GM19240 (cell line): ENCODE results near the gene PAX7.
A peak's percentile ranks its signal among the peaks of the same experiment; 100 is the strongest.
"Not testable (repeated sequence)": the region's sequence is repeated elsewhere in the genome, so short reads cannot be mapped to it uniquely, and the experiment has no call there.

Experiments used
- DNase-seq: peaks from one replicate; pipeline ENCODE4 v3.0.0; 2011; ENCODE audit warnings: low spot score; ENCODE audit not compliant: insufficient read length

Gene PAX7

DNA sequence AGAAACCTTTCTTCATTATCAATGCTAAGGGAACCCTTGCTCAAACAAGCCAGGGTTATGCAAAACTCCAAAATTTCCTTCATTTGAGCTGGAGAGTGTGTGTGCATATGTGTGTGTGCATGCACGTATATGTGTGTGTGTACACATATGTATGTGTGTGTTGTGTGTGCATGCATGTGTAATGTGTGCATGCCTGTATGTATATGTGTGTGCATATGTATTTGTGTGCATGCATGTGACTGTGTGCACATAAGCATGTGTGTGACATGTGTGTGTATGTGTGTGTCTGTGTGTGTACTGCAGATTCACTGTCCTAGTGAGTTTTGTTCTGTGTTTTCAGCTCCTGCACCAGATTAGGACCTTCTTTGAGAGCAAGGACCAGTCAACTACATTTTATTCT, 28.2 kb downstream of the PAX7 start:
- DNase-seq: no peak

DNA sequence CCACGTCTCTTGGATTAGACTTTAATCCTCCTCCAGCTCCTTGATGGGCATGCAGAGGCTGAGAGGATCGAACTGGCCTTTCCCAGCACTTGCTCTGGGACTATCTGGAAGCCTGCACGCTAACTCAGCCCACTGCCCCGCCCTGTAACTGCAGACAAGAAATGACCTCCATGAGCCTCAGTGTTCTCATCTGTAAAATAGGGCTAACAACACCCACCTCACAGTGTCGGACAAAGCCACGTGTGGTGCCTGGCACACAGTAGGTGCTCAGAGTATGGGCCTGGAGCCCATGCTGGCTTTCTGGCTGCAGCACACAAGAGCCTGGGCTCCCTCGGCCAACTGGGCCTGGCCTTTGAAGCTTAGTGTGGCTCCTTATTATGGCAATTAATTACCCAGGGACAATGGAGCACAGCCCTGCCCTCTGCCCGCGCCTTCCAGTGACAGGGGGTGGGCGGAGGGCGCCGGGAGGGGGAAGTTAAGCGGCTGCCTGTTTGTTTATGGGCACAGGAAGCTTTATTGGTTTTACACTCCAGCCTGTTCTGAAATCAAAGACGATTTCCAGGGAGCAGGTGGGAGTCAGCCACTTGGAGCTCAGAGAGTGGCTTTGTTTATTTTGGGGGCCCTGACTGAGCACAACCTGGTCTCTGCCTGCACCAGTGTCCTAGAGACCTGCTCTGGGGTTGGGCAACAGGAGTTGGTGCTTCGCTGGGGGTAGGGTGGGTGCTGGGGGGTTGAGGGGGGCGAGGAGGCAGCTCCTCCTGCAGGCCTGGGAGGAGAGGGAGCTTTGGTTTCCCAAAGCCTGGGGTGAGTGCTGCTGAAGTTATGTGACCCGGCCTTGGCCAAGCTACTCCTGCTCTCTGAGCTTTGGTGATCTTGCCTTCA, 31.0 kb downstream of the PAX7 start:
- no peak for DNase-seq

DNA sequence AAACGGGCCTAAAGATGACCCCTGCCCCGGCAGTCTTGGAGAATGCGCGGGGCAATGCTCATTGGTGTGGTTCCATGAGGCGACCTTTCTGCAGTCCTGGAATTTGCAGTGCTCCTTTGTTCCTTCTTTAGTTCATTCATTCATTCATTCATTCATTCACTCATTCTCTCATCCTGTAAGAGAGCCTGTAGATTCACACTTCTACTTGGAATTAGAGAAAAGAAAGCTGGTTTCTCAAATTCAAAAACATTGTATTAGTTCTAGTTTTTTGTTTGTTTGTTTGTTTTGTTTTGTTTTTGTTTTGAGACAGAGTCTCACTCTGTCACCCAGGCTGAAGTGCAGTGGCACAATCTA, 31.6 kb downstream of the PAX7 start:
- no peak for DNase-seq

DNA sequence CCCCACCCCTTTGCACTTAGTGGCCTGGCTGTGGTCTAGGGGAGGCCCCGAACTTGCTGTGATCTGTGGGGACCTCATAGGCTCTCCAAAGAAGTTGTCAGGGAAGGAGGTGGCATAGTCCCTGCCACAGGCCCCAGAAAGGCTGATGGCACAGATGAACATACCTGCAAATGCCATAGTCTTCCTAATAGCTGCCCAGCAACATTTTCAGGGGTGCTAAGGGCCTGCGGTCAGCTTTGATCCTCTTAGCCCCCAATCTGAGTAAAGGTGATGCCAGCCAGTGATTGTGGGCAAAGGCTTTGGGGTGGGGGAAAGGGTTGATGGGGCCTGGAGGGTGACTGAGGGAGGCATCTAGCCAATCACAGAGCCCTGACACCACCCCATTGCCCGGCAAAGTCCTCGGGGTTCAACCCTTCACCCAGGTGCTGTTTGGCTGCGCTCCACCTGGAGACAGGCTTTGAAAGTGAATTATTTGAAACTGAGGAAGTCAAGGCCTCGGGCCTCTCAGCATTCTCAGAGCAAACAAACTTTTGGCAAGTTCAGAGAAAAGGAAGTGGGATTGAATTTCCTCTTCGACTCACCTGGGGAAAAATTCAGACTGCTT, 35.8 kb downstream of the PAX7 start:
- DNase-seq: no peak

DNA sequence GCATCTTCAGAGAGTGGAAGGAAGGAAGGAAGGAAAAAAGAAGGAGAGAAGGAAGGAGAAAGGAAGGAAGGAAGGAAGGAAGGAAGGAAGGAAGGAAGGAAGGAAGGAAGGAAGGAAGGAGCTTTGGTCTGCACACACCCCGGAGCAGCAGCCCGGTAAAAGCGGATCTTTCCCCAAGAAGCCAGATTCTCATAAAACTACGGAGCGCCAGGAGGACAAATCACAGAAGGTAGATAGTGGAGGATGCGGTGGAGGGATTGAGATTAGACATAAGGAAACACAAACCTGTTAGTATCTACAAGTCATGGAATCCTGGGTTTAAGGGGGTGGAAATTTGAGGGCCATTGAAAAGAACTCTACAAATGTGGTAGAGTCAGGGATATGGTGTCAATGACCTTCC, 36.7 kb downstream of the PAX7 start:
- DNase-seq: no peak

DNA sequence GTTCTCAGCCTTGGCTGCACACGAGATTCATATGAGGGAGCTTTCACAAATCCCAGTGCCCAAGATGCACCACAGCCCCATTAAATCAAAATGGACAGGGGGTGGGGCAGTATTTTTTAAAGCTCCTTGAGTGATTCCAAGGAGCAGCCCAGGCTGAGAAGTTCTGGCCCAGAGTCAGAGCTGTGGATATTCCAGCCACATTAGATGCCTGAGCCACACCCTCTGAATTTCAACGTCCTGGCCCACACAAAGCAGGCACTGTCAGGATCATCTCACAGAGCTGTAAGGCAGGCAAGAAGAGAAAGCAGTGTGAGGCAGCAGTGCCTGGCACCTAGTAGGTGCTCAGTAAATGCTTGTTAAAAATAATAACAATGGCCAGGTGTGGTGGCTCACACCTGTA, 37.4 kb downstream of the PAX7 start:
- DNase-seq: no peak

DNA sequence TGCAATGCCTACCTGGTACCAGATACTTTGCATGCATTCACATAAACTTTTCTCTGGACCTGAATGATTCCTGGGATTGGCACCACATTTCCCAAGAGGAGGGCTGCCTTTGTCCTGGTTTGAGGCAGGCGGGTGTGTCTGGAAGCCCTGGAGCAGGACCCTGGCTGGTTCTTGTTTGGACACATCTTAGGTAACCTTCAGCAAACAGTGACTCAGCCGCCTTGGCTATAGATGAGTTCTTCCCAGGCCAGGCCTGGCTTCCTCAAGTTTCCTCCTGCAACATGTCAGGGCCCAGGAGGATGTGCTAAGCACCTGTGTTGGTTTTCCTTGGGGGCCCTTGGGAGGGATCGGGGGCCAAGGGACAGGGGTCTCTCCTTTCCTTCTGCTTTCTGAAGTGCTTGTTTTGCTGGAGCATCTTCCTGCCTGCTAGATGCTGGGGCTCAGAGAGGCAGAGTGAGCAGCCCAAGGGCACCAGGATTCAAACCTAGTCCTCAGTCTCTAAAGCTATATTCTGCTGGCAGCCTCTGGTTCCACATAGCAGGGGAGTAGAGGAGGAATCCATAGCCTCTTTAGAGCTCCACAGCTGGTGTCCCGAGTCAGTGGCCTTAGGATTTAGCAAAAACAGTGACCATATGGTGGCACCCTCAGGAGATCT, 38.2 kb downstream of the PAX7 start:
- no peak for DNase-seq

DNA sequence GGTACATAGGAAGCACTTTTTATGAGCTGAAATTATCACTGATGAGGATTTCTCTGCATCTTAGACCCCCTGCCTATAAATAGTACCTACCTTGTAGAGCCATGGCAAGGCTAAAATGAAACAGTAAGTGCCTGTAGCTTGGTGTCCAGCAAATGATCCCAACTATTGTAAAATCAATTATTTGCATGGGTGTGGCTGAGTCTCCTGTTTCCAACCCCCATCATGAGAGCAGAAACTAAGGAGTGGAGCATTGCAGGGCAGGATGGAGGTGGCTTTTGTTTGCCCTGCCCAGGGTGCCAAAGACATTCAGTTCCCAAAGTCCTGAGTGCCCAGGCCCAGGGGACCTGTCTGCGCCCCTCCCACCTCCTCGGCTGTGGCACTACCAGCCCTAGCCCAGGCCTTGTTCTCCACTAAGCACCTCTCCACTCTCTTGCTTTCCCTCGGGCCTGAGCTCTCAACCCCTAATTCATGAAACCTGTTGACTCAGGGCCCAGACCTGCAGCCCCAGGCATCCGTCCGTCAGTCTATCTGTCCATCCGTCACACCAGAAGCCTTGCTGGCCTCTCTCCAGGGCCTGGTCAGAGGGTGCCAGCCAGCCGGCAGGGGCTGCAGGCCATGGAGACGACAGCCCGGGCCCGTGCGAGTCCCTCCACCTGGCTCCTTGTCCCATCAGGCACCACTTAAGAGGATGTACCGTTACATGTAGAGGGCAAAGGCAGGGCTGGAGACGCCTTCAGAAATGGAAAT, 39.6 kb downstream of the PAX7 start:
- no peak for DNase-seq

DNA sequence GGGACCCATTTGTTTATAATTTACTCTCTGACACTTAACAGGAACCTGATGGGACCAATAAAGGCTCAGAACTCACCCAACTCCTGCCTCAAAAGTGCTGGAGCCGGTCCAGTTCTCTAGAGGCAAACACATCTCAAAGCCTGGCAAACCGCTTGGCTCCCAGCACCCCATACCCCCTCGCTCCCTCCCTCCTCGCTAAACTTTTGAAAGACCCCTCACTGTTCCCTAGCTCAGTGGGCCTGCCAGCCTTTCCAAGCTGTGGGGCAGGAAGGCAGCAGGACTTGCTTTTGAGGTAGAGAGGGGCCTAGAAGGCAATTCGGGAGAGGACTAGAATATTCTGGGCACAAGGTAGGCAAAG, 40.2 kb downstream of the PAX7 start:
- no peak for DNase-seq

DNA sequence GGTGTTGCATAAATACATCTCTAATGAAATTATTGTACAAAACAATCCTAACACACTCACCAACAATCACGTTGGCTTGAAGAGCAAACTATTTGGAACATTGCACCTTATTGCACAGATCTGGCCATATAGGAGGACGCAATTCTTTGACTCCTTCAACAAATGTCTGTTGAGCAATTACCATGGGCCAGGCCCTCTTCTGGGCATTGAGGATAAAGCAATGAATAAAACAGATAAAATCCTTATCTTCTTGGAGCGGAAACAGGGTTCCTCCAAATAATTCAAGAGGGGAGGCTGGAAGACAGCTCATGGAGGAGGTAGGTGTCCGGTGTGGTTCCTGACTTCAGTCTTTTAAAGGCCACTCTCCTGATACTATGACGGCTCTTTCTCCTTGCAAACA, 43.3 kb downstream of the PAX7 start:
- DNase-seq: no peak

DNA sequence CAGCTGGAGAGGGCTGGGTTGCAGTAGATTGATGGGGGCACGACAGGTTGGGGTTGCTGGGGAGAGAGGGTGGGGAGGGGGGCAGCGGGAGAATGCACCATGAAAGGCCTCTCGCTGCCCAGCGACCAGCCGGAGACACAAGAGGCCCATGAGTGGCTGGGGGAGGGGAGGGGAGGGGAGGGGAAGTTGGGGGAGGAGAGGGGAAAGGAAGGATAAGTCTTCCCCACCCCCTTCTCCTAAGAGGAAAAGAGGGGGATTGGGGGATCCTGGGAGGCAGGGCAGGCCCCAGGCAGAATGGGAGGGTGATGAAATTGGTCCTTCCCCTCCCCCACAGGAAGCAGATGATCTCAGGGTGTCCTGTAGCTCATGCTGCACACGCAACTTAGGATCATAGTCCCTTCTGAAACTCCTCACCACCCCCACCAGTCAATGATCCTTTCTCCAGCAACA, 45.7 kb downstream of the PAX7 start:
- no peak for DNase-seq

DNA sequence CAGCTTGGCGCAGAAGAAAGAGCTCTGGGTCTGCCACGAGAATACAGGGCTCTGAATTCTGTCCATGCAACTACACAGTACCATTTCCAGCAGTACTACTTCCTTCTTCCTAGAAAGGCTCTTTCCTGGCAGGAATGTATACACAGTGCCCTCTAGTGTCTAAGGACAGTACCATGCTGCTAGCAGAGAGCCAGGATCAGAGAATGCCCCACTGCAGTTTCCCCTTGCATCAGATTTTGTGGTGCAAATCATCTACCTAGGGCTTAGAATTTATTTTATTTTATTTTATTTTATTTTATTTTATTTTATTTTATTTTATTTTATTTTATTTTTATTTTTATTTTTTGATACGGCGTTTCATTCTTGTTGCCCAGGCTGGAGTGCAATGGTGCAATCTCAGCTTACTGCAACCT, 50.8 kb downstream of the PAX7 start:
- peak; percentile 59 for DNase-seq

DNA sequence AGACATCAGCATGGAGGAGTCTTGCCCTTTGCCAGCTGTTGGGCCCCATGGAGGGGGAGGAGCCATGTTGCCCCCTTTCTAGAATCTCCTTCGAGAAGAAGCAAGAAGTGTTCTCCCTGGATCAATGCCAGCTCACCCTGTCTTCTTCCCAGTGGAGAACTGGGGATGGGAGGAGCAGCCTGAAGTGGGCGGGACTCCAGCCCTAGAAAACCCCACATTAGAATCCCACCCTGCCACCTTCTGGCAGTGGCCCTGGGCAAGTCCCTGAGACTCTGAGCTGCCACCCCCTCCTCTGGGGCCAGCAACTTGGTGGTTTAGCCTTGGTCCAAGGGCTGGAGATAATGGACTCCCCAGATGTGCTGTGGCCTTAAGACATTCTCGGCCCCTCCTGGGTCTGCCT, 51.7 kb downstream of the PAX7 start:
- DNase-seq: no peak

DNA sequence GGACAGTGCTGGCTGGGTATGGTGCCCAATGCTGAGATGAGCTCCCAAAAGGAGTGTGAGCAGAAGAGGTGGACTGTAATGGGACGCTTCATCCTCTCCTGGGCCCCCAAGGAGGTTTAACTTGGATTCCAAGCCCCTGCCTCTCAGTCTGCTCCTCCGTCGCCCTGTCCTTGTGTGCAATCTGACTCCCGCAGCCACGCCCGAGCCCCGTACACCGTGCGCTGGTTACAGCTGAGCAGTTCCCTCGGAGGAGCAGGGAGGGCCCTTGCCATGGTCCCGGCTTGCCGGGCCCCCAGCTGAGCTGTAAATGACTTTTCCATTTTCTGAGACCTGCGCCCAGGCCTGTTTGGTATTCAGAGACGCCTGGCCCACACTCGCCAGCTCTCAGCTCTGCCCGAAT, 53.7 kb downstream of the PAX7 start:
- no peak for DNase-seq

DNA sequence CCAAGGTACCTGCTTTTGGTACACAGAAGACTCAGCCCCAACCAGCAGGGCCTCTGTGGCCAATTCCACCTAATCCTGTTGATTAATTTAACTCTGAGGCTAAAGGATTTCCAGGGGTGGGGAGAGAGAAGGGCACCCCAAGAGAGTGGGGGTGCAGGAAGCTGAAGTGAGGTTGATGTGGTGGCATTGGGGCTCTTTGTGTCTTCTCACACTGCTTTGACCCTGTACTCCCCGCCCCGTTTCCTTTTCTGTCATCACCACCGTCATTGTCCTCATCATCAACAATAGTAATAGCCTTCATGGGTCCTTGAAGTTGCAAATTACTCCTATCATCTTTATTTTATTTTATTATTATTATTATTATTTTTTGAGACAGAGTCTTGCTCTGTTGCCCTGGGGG, 55.9 kb downstream of the PAX7 start:
- DNase-seq: no peak

DNA sequence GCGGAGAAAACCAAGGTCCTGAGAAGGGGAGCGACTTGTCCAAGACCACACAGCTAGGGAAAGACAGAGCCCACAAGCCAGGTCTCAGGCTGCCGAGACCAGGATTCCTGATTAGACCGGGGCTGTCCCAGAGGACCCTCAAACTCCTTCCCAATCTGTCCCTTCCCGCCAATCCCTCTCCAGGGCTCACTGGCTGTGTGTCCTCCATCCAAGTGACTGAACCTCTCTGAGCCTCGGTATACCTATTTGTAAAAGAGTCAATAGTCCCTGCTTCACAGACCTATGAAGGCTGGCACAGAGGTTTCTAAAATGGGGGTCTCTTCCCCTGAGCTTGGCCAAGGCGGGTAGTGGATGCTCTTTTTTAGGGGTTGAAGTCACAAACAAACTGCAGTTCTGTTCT, 56.6 kb downstream of the PAX7 start:
- no peak for DNase-seq

DNA sequence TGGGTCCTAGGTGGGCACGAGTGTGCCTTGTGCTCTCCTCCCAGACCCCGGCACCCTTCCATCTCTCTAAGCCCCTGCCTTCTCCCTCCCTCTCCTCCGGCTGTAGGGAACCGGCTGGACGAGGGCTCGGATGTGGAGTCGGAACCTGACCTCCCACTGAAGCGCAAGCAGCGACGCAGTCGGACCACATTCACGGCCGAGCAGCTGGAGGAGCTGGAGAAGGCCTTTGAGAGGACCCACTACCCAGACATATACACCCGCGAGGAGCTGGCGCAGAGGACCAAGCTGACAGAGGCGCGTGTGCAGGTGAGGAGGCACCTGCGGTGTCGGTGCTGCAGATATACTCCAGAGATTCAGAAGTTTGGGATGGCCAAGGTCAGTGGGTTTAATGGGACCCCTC, 61.0 kb downstream of the PAX7 start:
- DNase-seq: no peak

DNA sequence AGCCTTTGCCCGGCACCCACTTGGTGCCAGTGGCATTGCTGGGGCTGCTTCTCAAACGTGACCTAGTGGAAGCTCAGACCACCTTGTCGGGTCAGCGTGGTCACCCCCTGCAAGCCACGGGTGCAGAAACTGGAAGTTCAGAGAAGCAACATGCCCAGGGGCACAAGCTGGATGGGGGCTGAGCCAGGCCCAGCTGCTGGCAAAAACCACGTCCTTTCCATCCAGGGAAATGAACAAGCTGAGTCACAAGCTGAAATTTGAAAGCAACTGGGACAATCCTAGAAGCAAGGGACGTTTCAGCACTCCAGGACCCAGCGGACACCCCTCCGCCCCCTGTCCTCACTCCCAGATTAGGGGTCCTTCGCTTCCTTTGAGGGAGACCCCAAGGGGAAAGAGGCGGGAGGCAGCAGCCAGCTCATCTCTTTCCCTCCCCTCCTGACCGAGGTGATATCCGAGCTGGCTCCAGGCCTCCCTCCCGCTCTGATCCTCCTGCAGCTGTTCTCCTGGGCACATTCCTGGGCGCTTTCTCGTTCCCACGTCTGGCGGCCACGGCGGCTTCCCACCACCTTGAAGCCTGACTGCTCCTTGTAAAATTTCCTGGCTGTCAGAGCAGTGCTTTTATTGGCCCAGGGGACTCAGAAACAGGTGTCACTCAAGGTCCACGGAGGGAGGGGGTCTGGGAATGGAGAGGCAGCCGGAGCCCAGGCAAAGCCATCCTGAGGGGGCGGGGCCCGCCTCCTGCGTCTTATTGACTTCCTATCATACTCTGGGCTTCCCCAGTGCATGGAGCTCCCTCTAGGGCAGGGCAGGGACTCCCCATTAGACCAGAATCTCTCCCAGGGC, 62.8 kb downstream of the PAX7 start:
- DNase-seq: no peak

DNA sequence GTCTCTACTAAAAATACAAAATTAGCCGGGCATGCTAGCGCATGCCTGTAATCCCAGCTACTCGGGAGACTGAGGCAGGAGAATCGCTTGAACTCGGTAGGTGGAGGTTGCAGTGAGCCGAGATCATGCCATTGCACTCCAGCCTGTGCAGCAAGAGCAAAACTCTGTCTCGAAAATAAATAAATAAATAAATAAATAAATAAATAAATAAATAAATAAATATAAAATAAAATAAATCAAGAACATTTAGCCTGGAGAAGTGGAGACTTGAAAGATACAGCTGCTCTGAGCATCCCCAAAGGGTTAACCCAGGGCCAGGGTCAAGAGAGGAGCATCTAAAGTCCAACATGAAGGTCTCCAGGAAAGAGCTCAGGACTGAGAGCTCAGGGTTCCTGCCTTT, 63.6 kb downstream of the PAX7 start:
- not testable (repeated sequence) for DNase-seq

DNA sequence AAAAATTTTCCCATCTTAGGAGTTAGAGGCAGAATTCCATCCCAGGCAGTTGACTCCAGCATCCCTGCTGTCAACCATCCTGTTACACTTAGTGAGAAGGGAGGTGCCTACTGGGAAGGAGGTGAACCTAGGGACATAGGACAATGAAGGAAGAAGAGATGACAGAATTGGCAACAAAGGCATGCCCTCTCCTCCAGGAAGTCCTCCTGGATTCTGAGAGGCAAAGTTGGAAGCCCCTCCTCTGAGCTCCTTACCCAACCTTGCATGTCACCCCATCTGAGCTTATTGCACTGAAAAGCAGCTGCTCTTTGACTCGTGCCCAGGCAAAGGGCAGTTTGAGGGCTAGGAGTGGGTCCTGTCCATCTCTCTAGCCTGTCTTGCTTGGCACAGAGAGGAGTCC, 66.9 kb downstream of the PAX7 start:
- no peak for DNase-seq

DNA sequence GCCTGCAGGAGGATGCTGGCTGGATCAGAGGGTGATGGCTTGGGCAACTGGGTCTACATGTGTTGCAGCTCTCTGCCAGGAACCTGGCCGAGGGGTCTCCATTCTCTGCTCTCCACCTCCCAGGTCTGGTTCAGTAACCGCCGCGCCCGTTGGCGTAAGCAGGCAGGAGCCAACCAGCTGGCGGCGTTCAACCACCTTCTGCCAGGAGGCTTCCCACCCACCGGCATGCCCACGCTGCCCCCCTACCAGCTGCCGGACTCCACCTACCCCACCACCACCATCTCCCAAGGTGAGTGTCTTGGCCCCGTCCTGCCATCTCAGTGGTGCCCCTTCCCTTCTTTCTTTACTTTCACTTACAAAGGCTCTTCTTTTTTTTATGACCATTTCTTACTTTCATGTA, 69.9 kb downstream of the PAX7 start:
- DNase-seq: no peak
